GM18907 (cell line): Measurements from ENCODE around the gene TMEM131.
"Not testable (repeated sequence)": the region's sequence is repeated elsewhere in the genome, so short reads cannot be mapped to it uniquely, and the experiment has no call there.

Experiments
- ATAC-seq: cut with Tn5 transposase; IDR thresholded peaks from one replicate; pipeline ENCODE4 v1.9.1; 2021; ENCODE audit warnings: mild to moderate bottlenecking, moderate library complexity; ENCODE audit not compliant: unreplicated experiment

TMEM131 gene

GRCh38 chr2:97714084-97714949 lies 281.4 kb downstream of the TMEM131 start:
- ATAC-seq, result no peak

GRCh38 chr2:97713296-97714083 lies 282.3 kb downstream of the TMEM131 start, which contains the start of gene ZAP70:
Gene ZAP70 (plus strand): TSS chr2:97713576. CDS start chr2:97724037, 10,461 bp downstream.
- no peak for ATAC-seq

GRCh38 chr2:97712693-97713295 lies 283.0 kb downstream of the TMEM131 start:
- ATAC-seq, result no peak

- not testable (repeated sequence) for ATAC-seq
Measured at GRCh38 chr2:97712175-97712574, 283.6 kb downstream of the TMEM131 start.

- no peak for ATAC-seq
Measured at GRCh38 chr2:97711394-97711711, 284.4 kb downstream of the TMEM131 start.

GRCh38 chr2:97708608-97709007 lies 287.1 kb downstream of the TMEM131 start:
- ATAC-seq, result no peak

- no peak for ATAC-seq
Measured at GRCh38 chr2:97708048-97708380, 287.7 kb downstream of the TMEM131 start.

- ATAC-seq, result no peak
Measured at GRCh38 chr2:97707362-97708047, 288.2 kb downstream of the TMEM131 start.

GRCh38 chr2:97706708-97707345 lies 288.9 kb downstream of the TMEM131 start:
- ATAC-seq, result no peak
